SK-N-SH (cell line): ENCODE measurements around the gene TBX4. TPM values are rescaled to one million over a fixed set of nuclear protein-coding genes. Genes with fewer than 3 reads are reported as not detected.

ENCODE experiments used
- CTCF ChIA-PET: fragments of 300-600, 350-600 bp; formaldehyde crosslinking; extraction: SDS; loops from one replicate; lab custom pipeline; 2021; lab: Yijun Ruan, JAX
- POLR2A ChIA-PET: fragments of 350-600 bp; sonication (Branson Sonifier 250); formaldehyde crosslinking; extraction: SDS; loops from one replicate; lab custom pipeline; 2020; ENCODE audit warnings: antibody characterized with exemption, inconsistent platforms; lab: Yijun Ruan, JAX
- DNase-seq: peaks from one replicate; pipeline ENCODE4 v3.0.0; 2012
- H2AFZ ChIP-seq: fragments of 200-600 bp; sonication (generic); 2 replicates; pipeline ENCODE4 v1.8.1; 2016; ENCODE audit warnings: antibody characterized with exemption, mild to moderate bottlenecking, low read depth
- H3F3A ChIP-seq: fragments of 200-600 bp; sonication (generic); replicated peaks from 2 replicates; pipeline ENCODE3; 2016; ENCODE audit warnings: antibody characterized with exemption, mild to moderate bottlenecking; ENCODE audit not compliant: insufficient read depth
- H3K27ac ChIP-seq, 2 experiments: fragments of 200-500 bp in 1 of 2; fragments of 200-600 bp in 1 of 2; sonication (Bioruptor generic) in 1 of 2; sonication (generic), shearing (Covaris generic) in 1 of 2; 2 replicates each; pipeline versions ENCODE4 v1.5.1 to v1.6.1; 2014 to 2016; ENCODE audit warnings: low read depth in 2 of 2, inconsistent platforms in 1 of 2, low read length in 1 of 2, mild to moderate bottlenecking in 1 of 2, mixed read lengths in 1 of 2
- H3K27me3 ChIP-seq: fragments of 200-600 bp; sonication (generic), shearing (Covaris generic); 2 replicates; pipeline ENCODE4 v1.6.1; 2016; ENCODE audit warnings: mixed run types; ENCODE audit not compliant: insufficient read depth
- H3K36me3 ChIP-seq, 2 experiments: fragments of 200-500 bp in 1 of 2; fragments of 200-600 bp in 1 of 2; sonication (Bioruptor generic) in 1 of 2; sonication (generic) in 1 of 2; replicated peaks in 1 of 2; 2 replicates each; pipeline versions ENCODE3 to v1.5.1; 2014 to 2016; ENCODE audit warnings: low read length in 1 of 2, mild to moderate bottlenecking in 1 of 2; ENCODE audit not compliant: insufficient read depth in 2 of 2, control insufficient read depth in 1 of 2
- H3K4me1 ChIP-seq, 2 experiments: fragments of 200-500 bp in 1 of 2; fragments of 200-600 bp in 1 of 2; sonication (Bioruptor generic) in 1 of 2; sonication (generic), shearing (Covaris generic) in 1 of 2; 2 replicates each; pipeline versions ENCODE4 v1.5.1 to v1.6.1; 2014 to 2016; ENCODE audit warnings: low read depth in 1 of 2, low read length in 1 of 2, mixed run types in 1 of 2; ENCODE audit not compliant: insufficient read depth in 2 of 2, control insufficient read depth in 1 of 2
- H3K4me2 ChIP-seq: fragments of 200-600 bp; sonication (generic), shearing (Covaris generic); 2 replicates; pipeline ENCODE4 v1.6.1; 2017; ENCODE audit warnings: mixed run types
- H3K4me3 ChIP-seq, 2 experiments: fragments of 200-500 bp in 1 of 2; fragments of 200-600 bp in 1 of 2; sonication (Bioruptor generic) in 1 of 2; sonication (generic), shearing (Covaris generic) in 1 of 2; 2 replicates each; pipeline versions ENCODE4 v1.5.1 to v1.8.1; 2014 to 2016; ENCODE audit warnings: low read depth in 2 of 2, inconsistent platforms in 1 of 2, low read length in 1 of 2, mild to moderate bottlenecking in 1 of 2, mixed read lengths in 1 of 2, moderate library complexity in 1 of 2
- H3K79me2 ChIP-seq: fragments of 200-600 bp; sonication (generic); 2 replicates; pipeline ENCODE4 v1.8.1; 2017; ENCODE audit warnings: mild to moderate bottlenecking; ENCODE audit not compliant: insufficient read depth
- H3K9ac ChIP-seq: fragments of 200-600 bp; sonication (generic); 2 replicates; pipeline ENCODE4 v1.6.1; 2017; ENCODE audit warnings: mixed run types
- H3K9me2 ChIP-seq: fragments of 200-600 bp; sonication (generic); 2 replicates; pipeline ENCODE4 v1.6.1; 2017; ENCODE audit warnings: mixed run types
- H3K9me3 ChIP-seq: fragments of 200-600 bp; sonication (generic); 2 replicates; pipeline ENCODE4 v1.6.1; 2017; ENCODE audit warnings: mixed run types, mild to moderate bottlenecking, moderate library complexity
- H4K20me1 ChIP-seq: fragments of 200-600 bp; sonication (generic); 2 replicates; pipeline ENCODE4 v1.6.1; 2017; ENCODE audit warnings: mild to moderate bottlenecking, mixed run types; ENCODE audit not compliant: insufficient read depth
- ELF1 ChIP-seq: IDR thresholded peaks from 2 replicates; pipeline ENCODE4 v1.4.0; 2012
- JUND ChIP-seq: IDR thresholded peaks from 2 replicates; pipeline ENCODE4 v1.4.0; 2012
- NRF1 ChIP-seq: IDR thresholded peaks from 2 replicates; pipeline ENCODE4 v1.6.1; 2012; ENCODE audit warnings: low read depth, mild to moderate bottlenecking, low read length
- POLR2AphosphoS5 ChIP-seq: IDR thresholded peaks from 2 replicates; pipeline ENCODE4 v1.6.1; 2012; ENCODE audit warnings: low read depth, low read length
- RFX5 ChIP-seq: IDR thresholded peaks from 2 replicates; pipeline ENCODE4 v1.6.1; 2012; ENCODE audit warnings: mild to moderate bottlenecking, improper control_type of control experiment, low read length
- RXRA ChIP-seq: IDR thresholded peaks from 2 replicates; pipeline ENCODE4 v1.4.0; 2012; ENCODE audit warnings: low read depth, mild to moderate bottlenecking, borderline replicate concordance
- SMC3 ChIP-seq: IDR thresholded peaks from 2 replicates; pipeline ENCODE4 v1.6.1; 2012; ENCODE audit warnings: low read depth, low read length, improper control_type of control experiment
- WGBS: methylation state at CpG from one replicate; pipeline ENCODE4 v1.1.6; 2017; ENCODE audit warnings: low lambda C conversion rate; 5-methylcytosine and 5-hydroxymethylcytosine counted together
- polyA plus RNA-seq, 3 experiments: library from polyadenylated mRNA; depleted of rRNA; stranded (reverse); fragments of >200 nt; gene quantifications; 2 replicates each; pipeline ENCODE4 v1.2.3, GENCODE V29; 2012
- TF ChIP-seq, protein P1 (sequence below): IDR thresholded peaks from 2 replicates; pipeline ENCODE4 v1.4.0; 2012; ENCODE audit warnings: low read depth
- TF ChIP-seq, protein P2 (sequence below): IDR thresholded peaks from 2 replicates; pipeline ENCODE4 v1.4.0; 2012; ENCODE audit warnings: low read depth, borderline replicate concordance
- TF ChIP-seq, protein P3 (sequence below): IDR thresholded peaks from 2 replicates; pipeline ENCODE4 v1.6.1; 2012; ENCODE audit warnings: mild to moderate bottlenecking, low read depth, low read length, moderate library complexity

TBX4 gene
- polyA plus RNA-seq, 1 of the 3 experiments (the other 2 are of a cell fraction), result 0.02 TPM

DNA sequence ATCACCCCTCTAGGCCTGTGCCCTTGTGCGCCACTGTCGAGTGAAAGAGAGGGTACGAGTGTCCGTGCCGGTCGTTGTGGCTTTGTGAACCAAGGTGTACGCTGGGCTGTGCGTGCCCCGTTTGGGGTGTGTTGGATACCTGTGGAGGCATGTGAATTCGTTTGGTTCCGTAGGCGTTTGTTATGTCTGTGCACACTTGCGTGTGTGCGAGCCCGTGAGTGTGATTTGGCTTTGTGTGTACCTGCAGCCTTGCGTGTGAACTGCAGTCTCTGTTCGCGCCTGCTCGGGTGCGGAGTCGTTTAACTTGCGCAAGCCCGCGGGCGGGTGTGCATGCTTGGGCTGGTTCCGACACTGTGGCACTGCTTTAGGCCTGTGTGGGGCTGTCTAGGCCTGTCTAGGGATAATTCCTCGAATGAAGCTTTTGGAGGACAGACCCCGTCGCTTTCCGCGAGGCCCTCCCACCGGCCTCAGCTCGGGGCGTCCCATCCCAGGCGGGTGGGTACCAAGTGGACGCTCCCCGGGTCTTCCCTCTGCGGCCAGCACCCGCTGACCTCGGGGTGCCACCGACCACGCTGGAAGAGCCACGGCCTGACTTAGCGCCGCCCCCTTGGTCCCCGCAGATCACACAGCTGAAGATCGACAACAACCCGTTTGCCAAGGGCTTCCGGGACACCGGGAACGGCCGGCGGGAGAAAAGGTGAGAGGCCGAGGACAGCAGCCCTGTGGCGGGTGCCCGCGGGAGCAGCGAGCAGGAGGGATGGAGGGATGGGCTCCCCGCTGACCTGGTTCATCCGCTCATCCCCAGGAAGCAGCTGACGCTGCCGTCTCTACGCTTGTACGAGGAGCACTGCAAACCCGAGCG lies 48.2 kb upstream of the TBX4 start:
- Histone ChIP-seq H3K27ac (no peak overlapping the region), H3K9me2 (no peaks in the 10 kb centered on the region), H2AFZ (no peak overlapping the region), H3K4me2 (peak overlapping the region; percentile 95), H3K36me3 (peaks cover 63 to 68% of the 10 kb centered on the region in 2 experiments), H3K4me1 (peaks cover 21 to 43% of the 10 kb centered on the region in 2 experiments), H3K79me2 (peaks cover 82% of the 10 kb centered on the region), H4K20me1 (peaks cover 65% of the 10 kb centered on the region)
- no peak for TF ChIP-seq ELF1
- TF ChIP-seq POLR2AphosphoS5, result 0 out of 2 replicates have a peak, but pooled peaks have one; percentile 0
- TF ChIP-seq SMC3, result no peak
- TF ChIP-seq, all 33 proteins: peak for 1
- DNase-seq, result no peak
- ChIA-PET CTCF (interaction anchor here (1.1 to 7.3 kb wide), 4 partner anchors 8 to 148 kb away, joined by 3 to 73 read pairs (median 3); no protein-coding TSS in a partner anchor), POLR2A (interaction anchor here (1.1 kb wide), 1 partner anchor 166 kb away, joined by 3 read pairs; no protein-coding TSS in a partner anchor)
- peak overlapping the region; percentile 4 to 96; a peak in 3 of 4 replicates for H3K4me3 ChIP-seq
- H3F3A ChIP-seq, result peaks cover 35% of the 10 kb centered on the region
- 97% methylated on average over 61 of the region's 66 CpGs for WGBS
- H3K9ac ChIP-seq, result peak overlapping the region; percentile 58; the same call in 1 of the 2 replicates
- H3K9me3 ChIP-seq, result no peaks in the 10 kb centered on the region
- H3K27me3 ChIP-seq, result no peaks in the 10 kb centered on the region

DNA sequence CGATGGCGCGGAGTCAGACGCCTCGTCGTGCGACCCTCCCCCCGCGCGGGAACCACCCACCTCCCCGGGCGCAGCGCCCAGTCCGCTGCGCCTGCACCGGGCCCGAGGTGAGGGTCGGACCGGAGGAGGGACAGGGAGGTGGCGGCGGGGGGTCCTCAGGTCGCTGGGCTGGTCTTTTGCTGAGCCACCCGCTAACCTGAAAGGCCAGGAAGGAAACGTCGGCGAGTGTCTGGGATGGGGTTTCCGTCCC lies 47.6 kb upstream of the TBX4 start:
- TF ChIP-seq RFX5 (no peak), JUND (no peak), NRF1 (no peak), RXRA (no peak), SMC3 (no peak)
- TF ChIP-seq, protein P1, sequence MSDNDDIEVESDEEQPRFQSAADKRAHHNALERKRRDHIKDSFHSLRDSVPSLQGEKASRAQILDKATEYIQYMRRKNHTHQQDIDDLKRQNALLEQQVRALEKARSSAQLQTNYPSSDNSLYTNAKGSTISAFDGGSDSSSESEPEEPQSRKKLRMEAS, result no peak
- TF ChIP-seq, protein P2, sequence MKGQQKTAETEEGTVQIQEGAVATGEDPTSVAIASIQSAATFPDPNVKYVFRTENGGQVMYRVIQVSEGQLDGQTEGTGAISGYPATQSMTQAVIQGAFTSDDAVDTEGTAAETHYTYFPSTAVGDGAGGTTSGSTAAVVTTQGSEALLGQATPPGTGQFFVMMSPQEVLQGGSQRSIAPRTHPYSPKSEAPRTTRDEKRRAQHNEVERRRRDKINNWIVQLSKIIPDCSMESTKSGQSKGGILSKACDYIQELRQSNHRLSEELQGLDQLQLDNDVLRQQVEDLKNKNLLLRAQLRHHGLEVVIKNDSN, result no peak
- TF ChIP-seq, protein P3, sequence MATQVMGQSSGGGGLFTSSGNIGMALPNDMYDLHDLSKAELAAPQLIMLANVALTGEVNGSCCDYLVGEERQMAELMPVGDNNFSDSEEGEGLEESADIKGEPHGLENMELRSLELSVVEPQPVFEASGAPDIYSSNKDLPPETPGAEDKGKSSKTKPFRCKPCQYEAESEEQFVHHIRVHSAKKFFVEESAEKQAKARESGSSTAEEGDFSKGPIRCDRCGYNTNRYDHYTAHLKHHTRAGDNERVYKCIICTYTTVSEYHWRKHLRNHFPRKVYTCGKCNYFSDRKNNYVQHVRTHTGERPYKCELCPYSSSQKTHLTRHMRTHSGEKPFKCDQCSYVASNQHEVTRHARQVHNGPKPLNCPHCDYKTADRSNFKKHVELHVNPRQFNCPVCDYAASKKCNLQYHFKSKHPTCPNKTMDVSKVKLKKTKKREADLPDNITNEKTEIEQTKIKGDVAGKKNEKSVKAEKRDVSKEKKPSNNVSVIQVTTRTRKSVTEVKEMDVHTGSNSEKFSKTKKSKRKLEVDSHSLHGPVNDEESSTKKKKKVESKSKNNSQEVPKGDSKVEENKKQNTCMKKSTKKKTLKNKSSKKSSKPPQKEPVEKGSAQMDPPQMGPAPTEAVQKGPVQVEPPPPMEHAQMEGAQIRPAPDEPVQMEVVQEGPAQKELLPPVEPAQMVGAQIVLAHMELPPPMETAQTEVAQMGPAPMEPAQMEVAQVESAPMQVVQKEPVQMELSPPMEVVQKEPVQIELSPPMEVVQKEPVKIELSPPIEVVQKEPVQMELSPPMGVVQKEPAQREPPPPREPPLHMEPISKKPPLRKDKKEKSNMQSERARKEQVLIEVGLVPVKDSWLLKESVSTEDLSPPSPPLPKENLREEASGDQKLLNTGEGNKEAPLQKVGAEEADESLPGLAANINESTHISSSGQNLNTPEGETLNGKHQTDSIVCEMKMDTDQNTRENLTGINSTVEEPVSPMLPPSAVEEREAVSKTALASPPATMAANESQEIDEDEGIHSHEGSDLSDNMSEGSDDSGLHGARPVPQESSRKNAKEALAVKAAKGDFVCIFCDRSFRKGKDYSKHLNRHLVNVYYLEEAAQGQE, result no peak
- TF ChIP-seq, all 33 proteins: peak for 0
- peak; percentile 42 for DNase-seq
- peak overlapping the region; percentile 95; the same call in 1 of the 2 replicates for H3K4me2 ChIP-seq

More for the DNA sequence above, 47.6 kb upstream of the TBX4 start:
- Histone ChIP-seq H3K27me3 (no peaks in the 10 kb centered on the region), H3K36me3 (peaks cover 67 to 70% of the 10 kb centered on the region in 2 experiments), H3K9me3 (no peaks in the 10 kb centered on the region), H2AFZ (no peak overlapping the region), H3F3A (peaks cover 37% of the 10 kb centered on the region), H4K20me1 (peaks cover 65% of the 10 kb centered on the region), H3K4me1 (peaks cover 21 to 43% of the 10 kb centered on the region in 2 experiments), H3K27ac (no peak overlapping the region), H3K4me3 (no peak overlapping the region; a peak in 1 of 4 replicates), H3K9me2 (no peaks in the 10 kb centered on the region), H3K79me2 (peaks cover 77% of the 10 kb centered on the region), H3K9ac (no peak overlapping the region)
- POLR2A ChIA-PET, result interaction anchor here (1.1 kb wide), 1 partner anchor 166 kb away, joined by 3 read pairs; no protein-coding TSS in a partner anchor
- 95% methylated on average over 25 of the region's 27 CpGs for whole genome bisulfite sequencing
- CTCF ChIA-PET, result interaction anchor here (1.1 to 7.3 kb wide), 2 partner anchors 7 to 14 kb away, joined by 3 to 73 read pairs; no protein-coding TSS in a partner anchor
